Measurements from ENCODE around the gene PTPRQ.
"Not testable (repeated sequence)": the region's sequence is repeated elsewhere in the genome, so short reads cannot be mapped to it uniquely, and the experiment has no call there.

Gene PTPRQ

DNA sequence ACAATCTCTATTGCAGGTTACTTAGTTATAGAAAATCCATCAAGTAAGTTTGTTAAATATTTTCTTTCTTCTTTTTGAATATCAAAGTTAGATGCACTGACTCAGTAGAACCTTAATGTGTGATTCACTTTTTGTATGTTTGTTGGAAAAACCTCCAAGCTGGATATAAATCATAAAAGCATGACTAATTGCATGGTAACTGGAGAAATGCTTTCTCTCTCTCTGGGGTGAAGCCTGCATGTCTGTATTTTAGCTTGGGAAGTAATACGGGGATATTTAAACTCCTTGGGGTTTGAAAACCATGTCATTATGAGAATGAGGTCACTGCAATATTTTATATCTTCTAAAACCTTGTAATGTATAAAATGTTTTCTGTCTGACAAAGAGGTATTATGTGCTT lies 204.8 kb downstream of the PTPRQ start:
- DNase-seq: no peak

DNA sequence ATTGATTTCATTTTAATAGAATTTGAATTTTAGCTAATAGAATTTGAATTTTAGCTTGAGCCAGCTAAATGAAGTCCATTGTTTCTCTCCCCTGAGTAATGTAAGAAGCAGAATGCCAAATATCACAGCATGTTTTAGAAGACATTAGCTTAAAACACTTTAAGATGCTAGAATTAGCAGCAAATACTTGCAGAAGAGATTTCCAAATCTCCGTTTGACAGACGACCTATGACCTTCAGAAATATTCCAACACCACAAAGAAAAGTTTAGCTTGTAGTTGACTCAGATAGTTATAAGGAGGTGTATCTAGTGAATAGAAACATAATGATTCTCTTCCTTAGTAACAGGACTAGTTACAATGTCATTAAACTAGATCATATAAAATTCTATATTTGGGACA lies 211.7 kb downstream of the PTPRQ start:
- DNase-seq: no peak

DNA sequence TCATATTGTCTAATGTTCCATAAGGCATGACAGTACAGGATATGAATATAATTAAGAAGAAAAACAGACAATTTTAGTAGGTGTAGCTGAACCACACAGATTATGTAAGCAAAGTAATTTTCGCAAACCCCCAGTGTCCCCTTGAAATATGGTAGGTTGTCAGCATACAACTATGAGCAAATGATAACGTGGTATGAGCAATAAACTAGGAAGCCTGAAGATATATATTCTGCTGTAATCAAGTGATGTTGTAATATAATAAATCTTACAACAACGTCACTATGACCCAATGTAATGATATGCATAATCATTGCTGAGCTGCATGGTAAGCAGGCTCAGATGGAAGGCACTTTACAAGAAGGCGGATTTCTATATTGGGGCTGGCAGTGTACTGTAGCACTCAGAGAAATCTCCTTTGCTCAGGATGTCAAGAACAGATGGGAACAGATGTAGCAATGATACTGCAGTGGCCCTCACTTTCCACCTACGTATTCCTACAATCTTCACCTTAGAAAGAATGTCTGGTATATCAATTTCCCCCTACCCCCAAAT lies 215.6 kb downstream of the PTPRQ start:
- no peak for DNase-seq

DNA sequence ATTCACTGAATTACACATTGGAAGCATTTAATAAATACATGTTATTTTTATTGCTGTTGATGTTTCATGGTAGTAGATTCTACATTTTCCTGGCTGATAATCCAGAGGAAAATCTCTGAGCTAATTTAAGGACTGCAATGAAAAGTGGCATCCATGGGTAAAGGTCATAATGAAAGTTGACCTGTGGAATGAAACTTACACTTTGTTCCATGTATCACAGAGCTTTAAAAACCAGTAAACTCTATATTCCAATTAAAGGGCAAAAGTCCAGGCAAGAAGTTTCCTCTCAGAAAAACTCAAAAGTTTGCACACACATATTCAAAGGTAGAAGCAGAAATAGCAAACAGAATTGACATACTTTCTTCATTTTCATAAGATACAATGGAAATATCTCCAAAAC lies 218.6 kb downstream of the PTPRQ start:
- DNase-seq: no peak

DNA sequence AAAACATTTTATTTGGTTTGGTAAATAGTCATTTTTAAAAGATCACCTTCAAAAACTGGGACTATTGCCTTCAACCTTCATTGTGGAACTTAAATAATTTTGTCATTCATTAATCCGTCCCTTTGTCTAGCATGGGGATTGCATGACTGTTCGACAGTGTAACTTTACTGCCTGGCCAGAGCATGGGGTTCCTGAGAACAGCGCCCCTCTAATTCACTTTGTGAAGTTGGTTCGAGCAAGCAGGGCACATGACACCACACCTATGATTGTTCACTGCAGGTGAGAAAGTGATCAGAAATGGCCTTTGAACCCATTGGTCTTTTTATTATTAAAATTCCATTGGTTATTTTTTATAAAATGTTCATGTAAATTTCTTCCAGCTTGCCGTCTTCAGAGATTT lies 226.2 kb downstream of the PTPRQ start:
- no peak for DNase-seq

DNA sequence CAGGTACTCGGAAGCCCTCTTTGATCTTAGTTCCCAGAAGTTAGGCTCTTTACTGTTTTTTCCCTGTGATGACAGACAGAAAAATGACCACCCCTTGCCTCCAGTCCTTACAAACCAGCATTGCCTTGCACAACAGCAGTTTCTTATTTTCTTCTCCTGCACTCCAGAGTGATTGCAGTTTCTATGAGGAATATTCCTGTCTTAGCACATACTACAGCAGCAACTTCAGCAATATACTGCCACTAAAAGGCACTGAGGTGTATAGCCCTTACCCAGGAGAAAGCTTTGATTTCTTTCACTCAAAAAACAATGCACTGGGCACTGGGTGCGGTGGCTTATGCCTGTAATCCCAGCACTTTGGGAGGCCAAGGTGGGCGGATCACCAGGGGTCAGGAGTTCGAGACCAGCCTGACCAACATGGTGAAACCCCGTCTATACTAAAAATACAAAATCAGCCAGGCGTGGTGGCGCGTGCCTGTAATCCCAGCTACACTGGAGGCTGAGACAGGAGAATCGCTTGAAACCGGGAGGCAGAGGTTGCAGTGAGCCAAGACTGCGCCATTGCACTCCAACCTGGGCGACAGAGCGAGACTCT lies 232.1 kb downstream of the PTPRQ start:
- DNase-seq: not testable (repeated sequence)

DNA sequence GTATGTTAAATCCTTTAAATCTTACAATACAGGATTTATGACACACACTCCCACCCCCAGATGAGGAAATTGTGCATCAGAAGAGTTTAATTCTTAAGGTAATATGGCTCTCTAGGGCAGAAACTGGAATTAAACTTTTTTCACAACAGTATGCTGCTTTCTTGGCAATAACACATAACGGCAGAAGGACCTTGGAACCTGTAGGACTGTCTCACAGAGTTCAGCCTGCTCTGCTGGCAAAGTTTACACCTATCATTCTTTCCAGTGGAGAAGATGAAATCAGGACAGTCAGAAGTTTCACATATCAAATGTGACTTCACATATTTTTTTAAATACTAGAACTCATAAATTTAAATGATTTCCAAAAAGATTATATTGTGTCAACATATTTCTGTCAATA lies 232.8 kb downstream of the PTPRQ start:
- no peak for DNase-seq

DNA sequence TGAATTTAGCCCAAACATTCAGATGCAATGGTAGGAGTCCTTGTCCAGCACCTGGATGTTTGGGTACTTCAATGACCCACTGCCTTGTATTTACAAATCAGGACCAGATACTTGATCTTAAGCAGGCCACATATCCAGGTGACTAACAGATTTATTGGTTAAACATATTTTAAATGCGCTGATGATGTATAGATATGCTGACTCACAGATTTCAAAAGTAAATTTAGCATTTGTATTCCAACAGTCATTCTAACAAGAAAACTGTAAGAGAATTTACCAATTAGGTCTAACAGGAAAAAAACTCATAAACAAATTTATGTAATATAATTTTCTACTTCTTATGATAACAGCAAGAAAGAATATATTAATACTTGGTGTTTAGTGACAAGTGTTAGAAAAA lies 234.0 kb downstream of the PTPRQ start:
- DNase-seq: no peak

DNA sequence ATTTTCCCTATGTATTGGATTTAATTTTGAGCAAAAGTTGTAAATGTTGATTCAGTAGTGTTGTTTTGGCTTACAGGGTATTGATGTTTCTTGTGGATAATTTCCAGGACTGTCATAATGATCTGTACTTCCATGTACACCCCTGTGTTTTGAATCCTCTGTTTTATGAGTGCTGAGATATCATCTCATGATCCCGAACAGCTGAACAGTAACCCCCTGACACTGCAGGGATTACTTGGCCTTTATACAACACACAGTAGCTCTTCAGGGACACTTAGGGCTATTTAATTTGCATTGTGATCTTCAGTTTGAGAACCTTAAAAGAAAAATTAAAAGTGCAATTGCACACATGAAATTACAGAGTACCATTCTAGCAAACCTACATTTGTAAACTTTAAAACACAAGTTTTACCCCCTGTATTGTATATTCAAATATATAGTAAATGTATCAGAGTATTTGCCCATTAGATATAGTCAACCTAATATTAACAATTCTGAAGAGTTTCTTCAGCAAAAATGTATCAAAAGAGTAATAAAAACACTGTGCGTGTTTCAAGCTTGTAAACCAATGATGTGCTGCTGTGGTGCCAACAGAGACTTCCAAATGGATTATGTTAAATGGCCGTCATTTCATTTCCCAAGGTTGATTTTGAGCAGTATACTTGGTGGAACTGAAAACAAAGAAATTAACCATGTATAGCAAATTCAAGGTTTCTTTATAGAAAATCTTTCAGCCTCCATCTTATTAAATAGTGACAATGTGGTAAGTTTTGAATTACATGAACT lies 235.5 kb downstream of the PTPRQ start:
- no peak for DNase-seq

DNA sequence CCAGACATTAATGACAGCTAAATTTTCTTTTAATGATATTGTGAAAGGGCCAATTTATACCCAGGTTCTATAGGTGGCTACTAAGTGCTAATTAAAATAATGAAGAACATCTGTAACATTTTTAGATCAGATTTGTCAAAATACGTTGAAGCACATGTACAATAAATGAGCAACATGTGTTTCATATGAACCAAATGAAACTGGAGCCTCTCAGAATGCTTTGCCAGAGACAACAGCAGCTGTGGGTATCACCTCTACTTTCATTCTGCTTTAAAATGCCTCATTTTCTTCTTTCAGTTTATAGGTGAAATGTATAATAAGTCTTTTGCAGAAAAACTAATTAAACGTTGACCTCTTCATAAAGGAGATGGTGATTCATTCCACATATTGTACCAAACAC lies 237.3 kb downstream of the PTPRQ start:
- no peak for DNase-seq

DNA sequence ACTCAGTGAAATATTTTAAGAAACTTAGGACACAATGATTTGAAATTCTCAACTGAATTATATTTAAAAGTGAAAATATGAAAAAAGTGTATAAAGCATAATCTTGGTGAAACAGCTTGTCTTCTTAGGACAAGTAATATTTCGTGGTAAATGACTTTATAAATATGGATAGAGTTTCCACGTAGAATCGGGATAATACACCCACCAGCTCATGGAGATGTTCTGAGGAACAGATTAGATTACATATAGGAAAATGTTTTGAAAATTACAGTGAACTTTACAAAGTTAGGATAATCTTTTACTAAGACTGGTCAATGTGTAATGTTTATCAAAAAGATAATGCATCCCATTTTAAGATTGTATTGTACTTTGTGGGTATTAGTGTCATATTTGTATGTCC lies 237.8 kb downstream of the PTPRQ start:
- no peak for DNase-seq

DNA sequence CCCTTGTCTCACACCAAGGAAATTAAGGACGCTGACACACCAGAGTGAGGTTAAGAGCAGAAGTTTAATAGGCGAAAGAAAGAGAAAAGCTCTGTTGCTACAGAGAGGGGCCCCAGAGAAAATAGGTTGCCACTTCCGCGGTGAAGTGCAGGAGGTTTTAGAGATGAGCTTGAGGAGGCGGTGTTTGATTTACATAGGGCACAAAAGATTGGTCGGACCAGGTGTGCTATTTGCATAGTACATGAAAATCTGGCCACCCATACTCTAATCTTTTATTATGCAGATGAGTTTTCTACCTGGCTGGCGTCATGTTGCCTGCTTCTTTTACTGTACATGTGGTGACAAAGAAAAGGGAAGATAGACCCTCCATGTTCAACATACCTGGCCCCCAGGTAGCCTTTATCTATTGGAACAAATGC lies 240.1 kb downstream of the PTPRQ start:
- no peak for DNase-seq

DNA sequence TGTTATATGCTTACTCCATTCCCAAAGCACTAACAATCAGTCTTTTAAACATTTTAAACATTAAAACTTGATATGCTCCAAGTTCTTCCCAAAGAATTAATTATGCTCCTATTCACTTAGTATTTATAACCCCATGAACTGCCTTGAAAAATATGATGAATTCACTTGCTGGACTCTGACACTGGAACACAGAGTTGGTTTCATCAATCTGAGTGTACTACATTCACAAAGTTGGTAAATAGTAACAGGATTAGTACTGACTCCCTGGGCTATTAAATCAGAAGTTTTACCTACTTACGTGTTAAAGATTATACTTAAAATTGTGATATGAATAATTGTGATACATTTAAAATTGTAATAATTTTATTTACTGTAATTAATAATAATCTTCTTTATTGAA lies 246.1 kb downstream of the PTPRQ start:
- no peak for DNase-seq

DNA sequence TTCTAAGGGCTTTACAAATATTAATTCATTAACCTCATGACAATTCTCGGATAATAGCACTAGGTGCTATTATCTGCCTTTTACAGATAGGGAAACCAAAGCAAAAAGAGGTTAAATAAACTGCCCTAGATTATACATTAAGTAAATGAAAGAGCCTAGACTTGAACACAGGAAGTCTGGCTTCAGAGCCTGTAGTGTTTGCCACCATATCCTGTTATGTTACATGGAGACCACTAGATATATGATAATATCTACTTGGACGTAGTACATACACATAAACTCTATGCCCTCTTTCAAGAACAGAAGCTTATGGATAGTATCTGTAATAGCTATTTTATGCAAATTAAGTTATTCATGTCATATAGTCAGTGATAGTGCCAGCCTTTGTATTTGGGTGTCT lies 246.5 kb downstream of the PTPRQ start:
- no peak for DNase-seq

DNA sequence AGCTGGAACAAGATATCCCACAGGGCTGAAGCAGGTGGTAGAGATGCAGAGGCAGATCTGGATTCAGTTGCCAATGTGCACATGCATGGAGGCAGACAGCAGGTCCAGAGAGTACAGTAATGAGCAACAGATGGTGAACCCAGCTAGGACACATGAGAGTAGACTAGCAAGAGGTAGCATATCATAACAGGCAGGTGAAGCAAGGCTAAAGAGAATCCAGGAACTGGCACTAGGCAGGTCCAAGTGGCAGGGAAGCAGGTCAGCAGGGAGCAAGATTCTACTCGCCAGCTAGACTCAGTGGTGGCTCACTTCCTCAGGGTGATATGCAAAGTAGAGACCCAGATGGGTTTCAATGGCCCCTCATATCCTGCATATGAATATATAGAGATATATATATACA lies 248.1 kb downstream of the PTPRQ start:
- no peak for DNase-seq

DNA sequence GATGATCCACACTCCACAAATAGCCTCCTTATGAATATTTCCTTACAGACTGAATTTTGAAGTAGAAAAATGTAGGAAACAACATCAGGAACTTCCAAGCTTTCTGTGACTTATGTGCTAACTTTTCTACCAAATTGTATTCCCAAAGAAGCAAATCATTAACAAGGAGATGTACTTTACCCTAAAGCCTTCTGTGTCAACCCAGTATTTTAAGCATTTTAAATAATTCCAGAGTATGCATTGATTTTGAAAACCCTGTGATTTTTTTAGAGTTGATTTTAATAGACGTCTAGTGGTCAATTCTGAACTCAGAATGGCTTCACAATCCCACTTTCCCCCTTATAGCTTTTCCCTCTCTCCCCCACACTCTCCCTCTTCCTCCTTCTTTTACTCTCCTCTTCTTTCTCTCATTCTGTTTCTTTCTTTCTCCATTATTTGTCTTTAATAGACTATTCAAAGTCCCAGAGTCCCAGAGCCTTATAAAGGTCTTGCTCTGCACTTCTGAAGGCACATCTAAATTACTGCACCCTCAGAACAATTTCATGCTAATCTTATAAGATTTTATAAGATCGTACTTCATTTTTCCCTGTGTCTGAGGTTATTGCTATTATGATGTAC lies 253.3 kb downstream of the PTPRQ start:
- DNase-seq: no peak

DNA sequence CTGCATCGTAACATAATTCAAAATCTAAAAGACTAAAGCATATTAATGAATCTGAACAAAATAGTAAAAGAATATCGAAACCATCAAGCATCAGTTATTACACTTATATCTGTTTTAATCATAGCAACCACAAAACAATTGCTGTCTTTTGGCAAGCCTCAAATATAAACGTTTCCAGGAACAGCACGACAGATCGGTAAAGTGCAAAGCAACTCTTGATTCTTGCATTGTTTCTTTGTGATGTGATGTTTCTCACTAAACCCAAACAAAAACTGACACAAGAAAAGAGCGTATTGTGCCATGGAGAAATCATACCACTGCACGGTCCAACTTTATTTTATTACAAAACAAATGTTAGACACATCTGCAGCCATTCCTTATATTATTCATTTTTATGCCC lies 254.2 kb downstream of the PTPRQ start:
- DNase-seq: no peak

DNA sequence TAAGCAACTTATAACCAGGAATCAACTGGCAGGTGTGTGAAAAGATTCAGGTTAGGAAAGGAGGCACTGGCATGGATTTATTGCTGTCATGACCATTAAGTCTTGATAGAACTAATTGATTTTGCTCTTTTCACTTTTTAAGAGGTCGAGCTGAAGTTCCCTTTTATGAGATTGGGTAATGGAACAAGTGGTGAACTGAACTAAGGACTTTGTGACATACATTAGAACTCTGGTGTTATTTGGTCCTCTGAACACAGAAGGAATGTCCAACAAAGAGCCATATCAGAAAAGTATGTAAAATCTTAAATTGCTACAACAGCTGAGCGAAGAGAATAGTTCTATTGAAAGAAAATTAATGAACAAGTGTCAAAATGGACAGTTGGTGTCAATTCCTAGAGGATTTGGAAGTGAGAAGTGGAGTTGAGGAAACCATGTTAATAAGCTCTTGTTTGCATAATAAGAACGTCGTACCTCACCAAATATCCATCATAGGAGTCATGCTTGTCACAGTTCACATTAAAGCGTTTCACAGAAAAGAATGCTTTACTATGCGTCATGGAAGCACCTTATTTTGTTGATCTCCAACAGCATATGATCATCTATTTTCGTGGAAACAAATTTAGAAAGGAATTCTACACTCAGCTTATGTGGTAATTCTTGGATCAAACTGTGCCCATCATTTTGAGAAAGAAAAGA lies 255.0 kb downstream of the PTPRQ start:
- no peak for DNase-seq

DNA sequence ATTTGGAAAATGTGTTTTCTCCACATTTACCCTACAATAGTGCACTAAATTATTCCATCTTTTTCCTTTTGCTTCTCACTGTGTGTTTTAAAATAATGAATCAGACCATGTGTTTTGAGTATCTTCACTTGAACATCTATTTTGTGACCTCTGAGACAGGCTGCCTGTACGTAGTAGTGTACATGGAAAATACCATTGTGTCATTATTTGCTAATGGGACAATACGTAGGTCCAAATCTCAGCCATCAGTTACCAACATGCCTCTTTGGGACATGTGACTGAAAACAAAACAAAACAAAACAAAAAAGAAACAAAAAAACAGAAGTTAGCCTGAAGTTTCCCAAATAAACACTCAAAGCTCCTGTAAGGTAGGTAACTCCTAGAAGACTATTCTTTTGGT lies 256.3 kb downstream of the PTPRQ start:
- DNase-seq: no peak

DNA sequence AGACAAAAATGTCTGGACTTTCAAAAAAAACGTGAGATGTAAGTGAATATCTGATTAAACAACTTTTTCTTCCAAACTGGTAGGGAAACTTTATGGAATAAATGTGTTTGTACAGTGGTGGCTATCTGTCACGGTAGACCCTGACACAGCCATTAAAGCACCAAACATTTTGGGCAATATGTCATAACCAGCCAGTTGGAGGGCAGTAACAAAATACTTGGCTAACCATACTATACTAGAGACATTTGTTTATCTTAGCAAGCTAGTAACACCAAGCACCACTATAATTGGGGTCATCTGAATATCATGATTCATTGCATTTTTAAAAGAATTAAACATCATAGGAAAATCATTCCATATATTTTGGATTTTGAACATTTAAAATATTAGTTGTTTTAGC lies 257.4 kb downstream of the PTPRQ start:
- DNase-seq: no peak

DNA sequence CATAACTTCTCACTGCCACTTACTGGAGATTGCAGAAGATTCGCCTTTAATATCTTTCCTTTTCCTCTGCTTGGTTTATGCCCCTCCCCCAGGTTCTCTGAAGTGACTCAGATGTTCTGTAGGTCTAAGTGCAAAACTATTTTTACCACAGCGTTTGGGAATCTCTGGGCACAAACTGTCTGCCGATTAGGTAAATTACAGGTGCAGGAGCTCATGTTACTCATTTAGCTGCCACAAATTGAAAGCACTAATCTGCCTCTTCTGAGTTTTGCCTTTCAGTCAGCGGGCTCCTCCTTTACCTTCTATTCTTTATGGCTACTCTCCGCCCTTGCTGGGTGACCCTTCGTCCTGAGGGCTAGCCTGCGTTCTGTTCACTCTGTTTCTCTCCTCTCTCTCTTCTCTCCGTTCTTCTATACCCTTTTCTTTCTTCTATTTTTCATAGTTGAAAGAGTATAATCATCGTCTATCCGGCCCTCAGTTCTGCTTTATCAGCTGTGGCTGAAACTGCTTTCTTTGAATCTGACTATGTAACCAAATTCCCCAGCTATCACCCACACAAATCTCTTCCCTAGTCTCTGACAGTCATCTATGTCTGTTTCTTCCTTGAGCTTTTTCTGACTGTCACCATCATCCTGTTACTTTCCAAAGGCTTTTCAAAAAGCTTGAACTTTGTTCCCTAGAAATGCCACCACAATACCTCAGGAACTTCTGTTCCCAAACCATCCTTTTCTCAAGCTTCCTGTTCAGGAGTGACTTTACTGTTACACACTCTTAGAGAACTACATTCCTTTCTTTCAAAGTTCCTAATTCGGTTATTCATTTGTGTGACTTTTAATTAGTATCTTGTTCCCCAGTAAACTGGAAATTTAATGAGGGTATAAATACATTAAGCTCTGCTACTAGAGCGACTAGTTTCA lies 259.1 kb downstream of the PTPRQ start:
- no peak for DNase-seq

DNA sequence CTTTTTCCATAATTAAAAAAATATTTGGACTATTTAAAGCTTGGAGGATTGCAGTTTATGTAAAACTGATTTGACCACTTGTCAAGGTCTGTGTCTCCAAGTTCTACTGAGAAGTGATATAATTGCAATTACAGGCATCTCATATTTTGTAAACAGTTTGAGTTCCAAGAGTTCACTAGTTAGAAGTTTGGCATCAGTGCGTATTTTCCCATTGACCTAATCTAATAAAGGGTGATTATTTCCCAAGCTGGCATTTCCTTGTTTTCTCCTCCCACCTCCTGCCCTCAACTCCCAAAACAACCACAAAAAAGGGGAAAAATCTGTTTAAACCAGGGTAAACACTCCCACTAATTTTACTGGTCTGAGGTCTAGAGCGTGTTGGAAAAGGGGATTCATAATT lies 260.4 kb downstream of the PTPRQ start:
- DNase-seq: no peak

Measured in stimulated activated naive CD4-positive, alpha-beta T cell (primary cell).